GM08714 (cell line): ENCODE data around the gene AGPAT4.

Experiments
- H3K4me3 ChIP-seq: fragments of 200-500 bp; sonication (Bioruptor generic); 2 replicates; pipeline ENCODE4 v1.5.1; 2014; ENCODE audit warnings: mild to moderate bottlenecking, low read length, inconsistent platforms
- ZNF274 ChIP-seq: IDR thresholded peaks from 2 replicates; pipeline ENCODE4 v1.6.1; 2012; ENCODE audit warnings: mild to moderate bottlenecking, low read depth, low read length

AGPAT4 gene

DNA sequence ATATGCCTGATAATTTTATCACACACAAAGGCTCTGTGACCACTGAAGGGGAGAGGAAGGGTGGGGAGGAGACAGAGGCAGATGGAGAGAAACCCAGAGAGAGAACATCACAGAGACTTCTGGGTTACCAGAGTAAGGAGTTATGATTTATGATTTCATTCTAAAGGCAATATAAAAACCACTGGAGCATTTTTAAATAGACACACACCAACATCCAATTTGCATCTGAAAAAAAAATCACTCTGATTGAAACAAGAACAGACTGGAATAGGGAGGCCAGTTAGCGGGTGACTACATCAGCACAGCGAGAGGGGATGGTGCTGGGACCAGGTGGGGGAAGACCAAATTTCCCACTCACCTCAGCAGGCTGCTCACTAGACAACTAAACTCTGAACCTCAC, 104.8 kb downstream of the AGPAT4 start:
- TF ChIP-seq ZNF274 = no peak
- no peak overlapping the region for H3K4me3 ChIP-seq

DNA sequence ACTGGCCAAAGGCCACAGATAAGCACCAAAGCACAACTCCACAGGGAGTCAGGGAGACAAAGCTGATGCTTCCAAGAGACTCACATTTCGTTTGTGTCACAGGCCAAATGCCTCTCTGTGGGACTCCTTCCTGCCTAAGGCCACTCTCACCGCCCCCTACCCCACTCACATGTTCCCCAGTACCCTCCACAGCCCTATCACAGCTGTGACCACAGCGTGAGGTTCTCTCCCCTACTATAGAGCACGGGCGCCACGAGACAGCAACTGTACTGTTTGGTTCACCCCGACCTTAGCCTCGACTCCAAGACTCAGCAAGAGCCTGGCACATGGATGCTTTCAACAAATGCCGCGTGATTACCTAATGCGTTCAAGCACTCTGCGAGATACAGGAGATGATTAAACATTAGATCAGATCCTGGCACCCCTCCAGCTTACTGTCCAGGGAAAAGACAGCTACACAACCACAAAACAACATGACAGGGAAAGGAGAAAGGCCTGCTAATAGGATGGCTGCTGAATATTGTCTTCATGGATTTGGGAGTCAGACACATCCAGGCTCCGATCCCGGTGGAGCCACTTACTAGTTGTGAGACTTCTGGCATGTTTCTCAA, 105.5 kb downstream of the AGPAT4 start:
- TF ChIP-seq ZNF274 = no peak
- H3K4me3 ChIP-seq = no peak overlapping the region

DNA sequence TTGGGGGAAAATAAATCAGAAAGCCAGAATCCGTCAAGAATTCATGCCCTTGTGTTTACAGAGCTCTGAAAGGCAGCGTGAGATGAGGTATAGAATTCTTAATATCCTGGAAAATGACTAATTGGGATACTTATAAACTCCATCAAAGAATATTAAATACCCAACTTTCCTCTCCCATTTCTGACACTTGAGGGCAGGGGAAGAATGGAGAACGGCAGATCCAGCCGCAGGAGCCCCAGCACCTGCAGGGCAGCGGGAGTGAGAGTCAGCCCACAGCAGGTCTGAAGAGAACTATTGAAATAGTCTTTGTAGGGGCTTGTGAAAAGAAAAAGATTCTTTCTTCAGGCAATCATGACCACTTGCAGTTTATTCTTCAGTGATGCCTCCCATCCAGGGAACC, 107.2 kb downstream of the AGPAT4 start:
- H3K4me3 ChIP-seq = no peak overlapping the region
- TF ChIP-seq ZNF274 = no peak

DNA sequence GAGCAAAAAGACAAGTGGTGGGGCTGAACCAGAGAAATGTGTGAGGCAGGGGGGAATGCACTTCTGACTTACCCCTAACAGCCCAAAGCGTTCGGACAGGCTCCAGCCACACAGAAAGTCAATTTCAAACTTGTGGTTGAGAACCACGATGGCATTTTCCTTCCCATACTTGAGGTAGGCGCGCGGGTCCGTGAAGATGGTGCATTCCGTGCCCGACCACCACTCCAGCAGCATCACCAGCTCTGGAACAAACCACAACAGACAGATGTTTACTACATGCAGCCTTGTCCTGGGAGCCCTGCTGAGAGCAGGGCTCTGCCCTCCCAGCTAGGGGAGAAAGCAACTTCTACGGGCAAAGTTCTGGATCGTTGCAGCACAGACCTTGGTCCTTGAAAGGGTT, 107.7 kb downstream of the AGPAT4 start:
- no peak overlapping the region for H3K4me3 ChIP-seq

DNA sequence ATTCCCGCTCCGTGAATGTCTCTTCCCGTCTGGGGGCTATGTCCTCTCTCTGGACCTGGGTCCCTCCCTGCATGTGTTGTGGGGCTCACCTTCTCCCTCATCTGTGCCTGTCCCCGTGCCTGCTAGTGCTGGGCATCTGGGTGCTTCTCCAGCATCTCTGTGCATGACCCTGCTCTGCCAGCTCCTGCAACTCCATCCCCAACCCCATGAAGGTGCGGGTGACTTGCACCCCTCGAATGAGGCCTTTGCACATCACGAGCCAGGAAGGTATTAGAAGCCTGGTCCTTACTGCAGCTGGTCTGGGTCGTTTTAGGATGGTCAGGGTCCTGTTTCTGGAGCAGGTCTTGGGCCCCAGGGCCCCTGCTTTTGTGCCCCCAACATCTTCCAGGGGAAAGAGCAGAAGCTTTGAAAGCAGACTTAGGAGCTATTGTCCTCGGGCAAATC, 109.7 kb downstream of the AGPAT4 start:
- H3K4me3 ChIP-seq = no peak overlapping the region
- TF ChIP-seq ZNF274 = no peak

More for the DNA sequence above, 107.7 kb downstream of the AGPAT4 start:
- no peak for TF ChIP-seq ZNF274

DNA sequence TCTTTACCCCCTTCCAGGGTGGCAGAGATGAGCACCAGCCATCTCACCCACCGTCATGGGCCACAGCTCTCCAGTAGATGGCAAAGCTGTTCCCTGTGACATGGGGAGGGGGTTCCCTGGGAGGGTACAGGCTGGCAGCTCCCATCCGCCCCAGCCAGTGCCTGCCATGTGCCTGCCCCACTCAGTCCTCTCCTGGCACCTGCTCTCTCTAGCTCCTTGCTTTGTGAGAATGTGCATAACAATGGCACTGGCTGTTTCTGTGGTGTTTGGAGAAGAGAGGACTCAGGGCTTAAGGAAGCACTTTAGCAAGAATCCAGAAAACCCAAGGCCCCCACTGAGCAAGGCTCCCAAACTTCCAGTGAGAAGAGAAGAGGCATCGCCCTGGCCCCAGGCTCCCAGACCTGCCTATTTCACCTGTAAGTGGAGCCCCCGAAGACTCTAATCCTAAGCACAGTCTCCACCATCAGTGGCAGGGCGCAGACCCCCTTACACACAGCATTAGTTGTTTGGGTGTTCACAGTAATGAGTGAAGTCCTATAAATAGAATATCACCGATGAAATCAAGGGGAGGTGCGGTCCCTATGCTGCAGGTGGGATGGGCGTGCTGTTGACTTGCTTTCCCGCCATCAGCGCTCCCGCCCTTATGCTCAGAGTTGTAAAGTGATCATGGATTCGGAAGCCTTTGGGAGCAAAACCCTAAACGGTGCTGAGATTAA, 110.2 kb downstream of the AGPAT4 start:
- no peak overlapping the region for H3K4me3 ChIP-seq
- TF ChIP-seq ZNF274 = no peak

DNA sequence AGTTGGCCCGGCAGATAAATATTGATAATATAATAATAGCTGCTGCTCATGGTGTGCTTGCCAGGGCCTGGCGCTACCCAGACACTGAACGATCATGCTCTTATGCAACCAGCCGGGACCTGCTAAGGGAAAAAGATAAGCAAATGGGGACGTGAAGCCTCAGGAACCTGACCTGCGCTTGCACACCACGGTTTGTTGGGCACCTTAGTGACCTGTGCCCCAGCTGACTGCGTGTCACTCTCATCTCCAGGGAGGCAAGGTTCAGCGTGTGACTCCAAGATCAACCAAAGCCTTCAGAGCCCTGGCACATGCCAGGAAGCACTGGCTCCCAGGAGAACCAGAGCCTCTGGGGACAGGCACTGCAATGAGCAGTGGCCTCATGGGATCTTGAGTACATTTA, 111.1 kb downstream of the AGPAT4 start:
- no peak for TF ChIP-seq ZNF274

DNA sequence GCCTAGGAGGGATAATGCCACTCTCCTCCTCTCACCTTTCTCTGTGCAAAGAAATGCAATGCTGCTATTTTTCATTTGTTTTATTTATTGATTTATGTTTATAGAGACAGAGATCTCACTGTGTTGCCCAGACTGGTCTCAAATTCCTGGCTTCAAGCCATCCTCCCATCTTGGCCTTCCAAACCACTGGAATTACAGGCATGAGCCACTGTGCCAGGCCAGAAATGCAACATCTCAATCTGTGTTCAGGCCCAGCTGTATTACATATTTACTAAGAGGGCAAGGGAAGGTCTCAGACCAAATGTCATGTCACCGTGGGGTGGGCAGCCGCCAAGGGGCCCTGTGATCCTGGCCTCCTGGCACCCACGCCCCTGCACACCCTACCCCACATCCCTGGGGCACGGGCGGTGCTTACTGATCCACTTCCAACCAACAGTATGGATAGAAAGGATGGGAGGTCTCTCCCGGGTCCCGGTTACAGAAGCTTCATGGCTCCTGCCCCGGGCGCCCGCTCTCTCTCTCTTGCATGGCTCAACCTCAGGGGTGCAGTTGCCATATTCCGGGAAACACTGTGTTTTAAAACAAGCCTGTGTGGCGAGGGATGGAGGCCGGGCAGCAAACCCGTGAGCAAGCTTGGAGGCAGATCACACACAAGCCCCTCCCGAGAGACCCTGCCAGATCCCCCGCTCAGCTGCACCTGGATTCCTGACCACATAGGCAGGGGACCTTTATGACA, 111.8 kb downstream of the AGPAT4 start:
- no peak for TF ChIP-seq ZNF274
- H3K4me3 ChIP-seq = no peak overlapping the region

More for the DNA sequence above, 111.1 kb downstream of the AGPAT4 start:
- no peak overlapping the region for H3K4me3 ChIP-seq

DNA sequence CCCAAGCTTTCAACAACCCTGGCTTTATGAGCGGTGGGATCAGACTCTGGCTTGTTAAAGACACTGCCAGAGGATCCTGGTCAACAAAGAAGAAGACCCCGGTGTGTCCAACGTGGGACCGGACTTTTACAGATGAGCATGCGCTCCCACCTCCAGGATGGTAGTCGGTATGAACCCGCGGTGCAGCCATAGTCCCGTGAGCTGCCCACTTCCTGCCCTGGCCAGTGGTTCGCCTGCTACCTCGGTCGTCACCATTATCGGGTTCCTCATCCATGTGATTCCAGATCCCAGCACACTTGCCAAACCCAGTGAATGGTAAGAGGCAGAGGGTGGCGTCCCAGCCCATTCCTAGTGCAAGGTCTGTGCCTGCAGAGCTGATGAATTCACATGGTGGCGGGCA, 112.7 kb downstream of the AGPAT4 start:
- no peak overlapping the region for H3K4me3 ChIP-seq

DNA sequence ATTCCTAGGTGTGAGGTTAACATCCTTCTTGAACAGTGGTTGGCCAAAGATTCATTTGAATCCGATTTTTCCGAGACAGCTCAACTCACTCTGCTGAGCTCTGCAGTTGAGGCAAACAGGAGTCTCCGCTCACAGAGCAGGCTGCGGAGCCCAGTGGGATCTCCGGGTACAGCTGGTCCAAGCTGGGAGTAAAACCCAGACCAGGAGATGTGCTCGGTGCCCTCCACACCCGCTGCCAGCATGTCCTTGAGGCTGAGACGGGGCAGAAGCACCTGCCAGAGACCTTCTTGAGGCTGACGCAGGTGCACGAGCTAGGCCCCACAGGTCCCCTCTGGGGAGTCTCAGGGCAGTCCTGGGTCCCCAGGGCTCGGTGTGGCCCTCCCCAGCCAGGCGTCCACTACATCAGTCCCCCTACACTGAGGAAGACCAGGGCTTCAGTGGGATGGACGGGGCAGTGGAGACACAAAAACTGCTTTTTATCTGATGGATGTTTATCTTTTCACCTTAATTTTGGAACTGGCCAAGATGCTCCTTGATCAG, 119.0 kb downstream of the AGPAT4 start:
- no peak for TF ChIP-seq ZNF274
- H3K4me3 ChIP-seq = no peak overlapping the region

More for the DNA sequence above, 112.7 kb downstream of the AGPAT4 start:
- TF ChIP-seq ZNF274 = no peak

DNA sequence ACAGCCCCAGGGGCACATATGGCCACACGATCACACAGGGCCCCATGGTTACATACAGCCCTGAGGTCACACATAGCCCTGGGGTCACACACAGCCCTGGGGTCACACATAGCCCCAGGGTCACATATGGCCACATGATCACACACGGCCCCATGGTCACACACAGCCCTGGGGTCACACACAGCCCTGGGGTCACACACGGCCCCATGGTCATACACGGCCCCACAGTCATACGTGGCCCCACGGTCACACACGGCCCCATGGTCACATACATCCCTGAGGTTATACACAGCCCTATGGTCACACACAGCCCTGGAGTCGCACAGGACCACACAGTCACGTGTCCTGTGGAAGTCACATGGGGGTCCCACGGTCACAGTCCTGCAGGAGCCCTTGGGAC, 120.1 kb downstream of the AGPAT4 start:
- no peak overlapping the region for H3K4me3 ChIP-seq
- TF ChIP-seq ZNF274 = no peak

DNA sequence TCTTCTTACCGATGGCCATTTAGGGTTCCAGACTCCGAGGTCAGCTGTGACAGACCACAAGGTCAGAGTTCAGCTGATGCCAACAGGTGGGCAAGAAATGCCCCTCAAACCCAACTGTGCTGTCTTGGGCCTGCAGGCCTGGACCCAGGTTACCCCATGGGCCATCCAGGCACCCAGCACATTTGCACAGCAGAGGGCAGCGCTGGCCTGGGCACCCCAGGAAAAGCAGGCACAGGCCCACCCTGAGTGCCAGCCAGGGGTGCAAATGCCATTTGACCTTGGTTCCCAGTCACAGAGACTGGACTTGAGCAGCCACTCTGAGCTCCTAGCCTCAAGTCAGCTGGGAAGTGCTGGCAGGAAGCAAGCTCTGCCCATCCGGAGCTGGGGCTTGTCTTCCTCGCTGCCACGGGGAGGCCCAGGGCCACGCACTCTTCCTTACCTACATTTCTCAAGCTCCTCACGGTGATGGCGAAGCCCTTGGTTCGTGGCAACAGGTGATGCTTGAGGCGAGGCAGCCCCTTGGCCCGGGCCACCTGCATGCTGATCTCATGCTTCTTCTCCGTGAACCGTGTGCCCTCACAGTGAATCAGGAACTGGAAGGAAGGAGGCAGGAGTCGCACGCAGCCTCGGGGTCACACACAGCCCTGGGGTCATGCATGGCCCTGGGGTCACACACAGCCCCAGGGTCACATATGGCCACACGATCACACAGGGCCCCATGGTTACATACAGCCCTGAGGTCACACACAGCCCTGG, 120.8 kb downstream of the AGPAT4 start:
- no peak overlapping the region for H3K4me3 ChIP-seq
- no peak for TF ChIP-seq ZNF274

DNA sequence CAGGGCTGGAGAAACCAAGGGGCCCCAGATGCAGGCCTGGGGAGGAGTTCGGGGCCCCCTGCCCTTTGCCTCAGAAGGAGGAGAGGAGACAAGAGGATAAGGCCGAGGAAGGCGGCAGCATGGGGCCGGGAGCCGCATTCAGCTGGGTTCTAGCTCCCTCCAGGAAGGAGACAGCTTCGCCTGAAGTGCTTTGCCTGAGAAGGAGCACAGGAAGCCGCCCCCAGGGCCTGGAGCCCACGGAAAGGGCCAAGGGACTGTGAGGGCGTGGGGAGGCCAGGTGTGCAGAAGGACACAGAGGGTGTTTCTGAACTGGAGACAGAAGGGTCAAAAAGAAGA, 121.4 kb downstream of the AGPAT4 start:
- H3K4me3 ChIP-seq = no peak overlapping the region
- TF ChIP-seq ZNF274 = no peak

DNA sequence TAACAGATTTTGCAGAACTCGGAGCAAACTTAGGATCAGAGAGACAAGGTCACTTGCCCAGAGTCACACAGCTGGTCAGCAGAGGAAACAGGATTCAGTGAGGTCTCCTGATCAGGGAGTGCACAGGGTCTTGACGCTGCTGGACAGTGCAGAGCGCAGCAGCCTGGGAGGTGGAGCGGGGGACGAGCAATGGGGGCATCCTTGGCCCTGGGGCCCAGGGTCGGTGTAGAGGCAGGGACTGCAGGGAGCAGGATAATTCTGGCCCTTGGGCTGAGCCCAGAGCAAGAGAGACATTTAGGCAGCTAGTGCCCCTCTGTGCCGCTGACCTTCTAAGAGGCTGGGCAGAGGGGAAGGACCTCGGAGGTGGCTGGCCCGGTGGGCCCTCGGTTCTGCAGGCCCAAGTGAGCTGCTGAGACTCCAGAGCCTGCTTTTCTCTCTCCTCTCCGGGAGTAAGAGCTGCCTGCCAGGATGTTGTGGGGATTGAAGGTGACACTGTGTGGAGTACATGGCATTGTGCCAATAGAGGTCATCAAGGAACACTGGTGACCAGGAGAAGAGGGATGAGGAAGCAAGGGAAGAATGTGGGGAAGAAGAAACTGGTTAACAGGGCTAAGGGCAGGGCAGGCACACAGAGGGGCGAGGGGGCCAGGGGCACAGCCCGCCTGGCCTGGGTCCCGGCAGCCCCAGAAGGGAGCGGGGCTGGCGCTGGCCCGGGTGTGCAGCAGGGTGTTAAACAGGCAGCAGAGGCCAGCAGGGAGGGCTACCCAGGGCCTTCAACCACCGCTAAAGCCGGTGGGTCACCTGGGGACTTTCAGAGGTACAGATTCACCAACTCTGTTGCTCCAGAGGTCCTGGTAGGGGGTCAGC, 122.0 kb downstream of the AGPAT4 start:
- no peak overlapping the region for H3K4me3 ChIP-seq
- no peak for TF ChIP-seq ZNF274
